HTR-8/SVneo (cell line): Measurements from ENCODE around the gene SHISA5.
"Not testable (repeated sequence)": the region's sequence is repeated elsewhere in the genome, so short reads cannot be mapped to it uniquely, and the experiment has no call there.

Source experiments
- DNase-seq: peaks from one replicate; pipeline ENCODE4 v3.0.0; 2011; ENCODE audit warnings: low spot score, mixed read lengths; ENCODE audit not compliant: insufficient read length
- FAIRE-seq: peaks from 2 replicates; lab custom pipeline; 2011; peaks lifted over from hg19 to GRCh38; lab: Jason Lieb, UNC

SHISA5 gene

GRCh38 chr3:48480891-48481290 lies 23.1 kb downstream of the SHISA5 start:
- not testable (repeated sequence) for FAIRE-seq, DNase-seq

GRCh38 chr3:48478626-48479555 lies 25.1 kb downstream of the SHISA5 start:
- DNase-seq: no peak
- no peak for FAIRE-seq

GRCh38 chr3:48477959-48478520 lies 25.9 kb downstream of the SHISA5 start:
- no peak for DNase-seq
- FAIRE-seq: no peak

GRCh38 chr3:48476426-48477053 lies 27.4 kb downstream of the SHISA5 start:
- no peak for FAIRE-seq

GRCh38 chr3:48475188-48475587 lies 28.8 kb downstream of the SHISA5 start:
- DNase-seq (no peak), FAIRE-seq (no peak)

More at GRCh38 chr3:48476426-48477053, 27.4 kb downstream of the SHISA5 start:
- no peak for DNase-seq

- DNase-seq (no peak), FAIRE-seq (no peak)
Measured at GRCh38 chr3:48474619-48475018, 29.4 kb downstream of the SHISA5 start.

- not testable (repeated sequence) for FAIRE-seq, DNase-seq
Measured at GRCh38 chr3:48474031-48474430, 29.9 kb downstream of the SHISA5 start.

GRCh38 chr3:48473617-48473952 lies 30.4 kb downstream of the SHISA5 start:
- FAIRE-seq (peak; percentile 20), DNase-seq (no peak)

GRCh38 chr3:48472923-48473616 lies 30.9 kb downstream of the SHISA5 start:
- peak; percentile 93 for DNase-seq
- peak; percentile 91 for FAIRE-seq

GRCh38 chr3:48472673-48472922 lies 31.4 kb downstream of the SHISA5 start:
- no peak for FAIRE-seq

GRCh38 chr3:48470286-48470685 lies 33.7 kb downstream of the SHISA5 start:
- DNase-seq (no peak), FAIRE-seq (no peak)

More at GRCh38 chr3:48472673-48472922, 31.4 kb downstream of the SHISA5 start:
- DNase-seq: peak; percentile 24

- FAIRE-seq (no peak), DNase-seq (no peak)
Measured at GRCh38 chr3:48469046-48469915, 34.7 kb downstream of the SHISA5 start.

GRCh38 chr3:48468329-48468731 lies 35.6 kb downstream of the SHISA5 start:
- FAIRE-seq: no peak
- DNase-seq: no peak

GRCh38 chr3:48467473-48468267 lies 36.3 kb downstream of the SHISA5 start:
- DNase-seq: no peak
- no peak for FAIRE-seq

GRCh38 chr3:48467110-48467454 lies 36.9 kb downstream of the SHISA5 start:
- DNase-seq: no peak
- FAIRE-seq: peak; percentile 9

- no peak for DNase-seq
- FAIRE-seq: no peak
Measured at GRCh38 chr3:48466386-48467109, 37.4 kb downstream of the SHISA5 start.

GRCh38 chr3:48465531-48466378 lies 38.2 kb downstream of the SHISA5 start:
- DNase-seq (peak; percentile 96), FAIRE-seq (peak; percentile 96)

- no peak for FAIRE-seq
Measured at GRCh38 chr3:48465237-48465530, 38.8 kb downstream of the SHISA5 start.

More at GRCh38 chr3:48465237-48465530, 38.8 kb downstream of the SHISA5 start:
- DNase-seq: no peak
